Liver (tissue), 9 donors: ENCODE results near the gene GREM1. TPM values are rescaled to one million over a fixed set of nuclear protein-coding genes. Genes with fewer than 3 reads are reported as not detected.

Source experiments
- DNase-seq: peaks from one replicate; pipeline ENCODE4 v3.0.0-alpha.2; 2017; ENCODE audit warnings: low spot score
- H3K27ac ChIP-seq, 2 donors: one replicate each; pipeline ENCODE4 v1.7.0; 2013; ENCODE audit warnings: inconsistent platforms in 2 of 2, low read length in 2 of 2, control low read depth in 1 of 2, low read depth in 1 of 2, mild to moderate bottlenecking in 1 of 2
- H3K27me3 ChIP-seq, 4 donors: one replicate each; pipeline versions ENCODE4 v1.6.1 to v1.7.0; 2013; ENCODE audit warnings: low read length in 3 of 4, inconsistent platforms in 1 of 4, mild to moderate bottlenecking in 1 of 4, moderate library complexity in 1 of 4; ENCODE audit not compliant: control insufficient read depth in 4 of 4, insufficient read depth in 4 of 4
- H3K36me3 ChIP-seq, 4 donors: one replicate each; pipeline versions ENCODE4 v1.6.1 to v1.7.0; 2013; ENCODE audit warnings: low read length in 3 of 4, mild to moderate bottlenecking in 3 of 4, low read depth in 1 of 4, moderate library complexity in 1 of 4; ENCODE audit not compliant: control insufficient read depth in 4 of 4, insufficient read depth in 3 of 4
- H3K4me1 ChIP-seq, 4 donors: one replicate each; pipeline versions ENCODE4 v1.6.1 to v1.7.0; 2013; ENCODE audit warnings: low read length in 3 of 4, mild to moderate bottlenecking in 3 of 4, moderate library complexity in 1 of 4; ENCODE audit not compliant: control insufficient read depth in 4 of 4, insufficient read depth in 4 of 4
- H3K4me3 ChIP-seq, 3 donors: one replicate each; pipeline versions ENCODE4 v1.6.1 to v1.7.0; 2013; ENCODE audit warnings: low read length in 3 of 3, control low read depth in 1 of 3, low read depth in 1 of 3, mild to moderate bottlenecking in 1 of 3
- H3K9ac ChIP-seq, 2 donors: one replicate each; pipeline ENCODE4 v1.7.0; 2013; ENCODE audit warnings: low read length in 2 of 2, mild to moderate bottlenecking in 2 of 2, moderate library complexity in 2 of 2, control low read depth in 1 of 2, low read depth in 1 of 2
- H3K9me3 ChIP-seq, 4 donors: one replicate each; pipeline versions ENCODE4 v1.6.1 to v1.7.0; 2013; ENCODE audit warnings: low read length in 3 of 4; ENCODE audit not compliant: control insufficient read depth in 4 of 4
- EGR1 ChIP-seq, 2 donors: IDR thresholded peaks; 2 replicates each; pipeline ENCODE4 v1.6.1; 2016 to 2018; ENCODE audit warnings: antibody characterized with exemption in 2 of 2, low read depth in 2 of 2
- FOXA2 ChIP-seq: IDR thresholded peaks from 2 replicates; pipeline ENCODE4 v1.6.1; 2016; ENCODE audit warnings: antibody characterized with exemption
- GABPA ChIP-seq, 2 donors: IDR thresholded peaks in 1 of 2; conservative IDR thresholded peaks in 1 of 2; 2 replicates each; pipeline ENCODE4 v1.6.1; 2016; ENCODE audit warnings: antibody characterized with exemption in 2 of 2, mild to moderate bottlenecking in 1 of 2, moderate library complexity in 1 of 2
- HNF4A ChIP-seq, 2 donors: conservative IDR thresholded peaks; 2 replicates each; pipeline ENCODE4 v1.6.1; 2016; ENCODE audit warnings: antibody characterized with exemption in 2 of 2, mild to moderate bottlenecking in 2 of 2
- HNF4G ChIP-seq: IDR thresholded peaks from 2 replicates; pipeline ENCODE4 v1.6.1; 2016; ENCODE audit warnings: antibody characterized with exemption
- JUND ChIP-seq, 2 donors: IDR thresholded peaks; 2 replicates each; pipeline ENCODE4 v1.6.1; 2016; ENCODE audit warnings: antibody characterized with exemption in 2 of 2
- NR2F2 ChIP-seq: IDR thresholded peaks from 2 replicates; pipeline ENCODE4 v1.6.1; 2016; ENCODE audit warnings: antibody characterized with exemption
- RAD21 ChIP-seq, 2 donors: IDR thresholded peaks; 2 replicates each; pipeline ENCODE4 v1.6.1; 2016; ENCODE audit warnings: antibody characterized with exemption in 2 of 2, mild to moderate bottlenecking in 2 of 2
- RXRA ChIP-seq, 2 donors: IDR thresholded peaks; 2 replicates each; pipeline ENCODE4 v1.6.1; 2017 to 2018; ENCODE audit warnings: antibody characterized with exemption in 2 of 2, mild to moderate bottlenecking in 1 of 2
- SP1 ChIP-seq: IDR thresholded peaks from 2 replicates; pipeline ENCODE4 v1.6.1; 2018; ENCODE audit warnings: antibody characterized with exemption, mild to moderate bottlenecking
- TAF1 ChIP-seq: conservative IDR thresholded peaks from 2 replicates; pipeline ENCODE4 v1.6.1; 2016; ENCODE audit warnings: antibody characterized with exemption, mild to moderate bottlenecking
- YY1 ChIP-seq: IDR thresholded peaks from 2 replicates; pipeline ENCODE4 v1.6.1; 2016; ENCODE audit warnings: antibody characterized with exemption, mild to moderate bottlenecking
- WGBS: extraction: QIAGEN DNeasy Blood & Tissue Kit; methylation state at CpG from one replicate; pipeline ENCODE4 v1.1.7; 2013; 5-methylcytosine and 5-hydroxymethylcytosine counted together
- polyA plus RNA-seq, 2 donors: library from polyadenylated mRNA; stranded (reverse) in 1 of 2; unstranded in 1 of 2; fragments of 200-250 nt in 1 of 2; fragments of >200 nt in 1 of 2; fragmentation: Nextera tagmentation in 1 of 2; extraction: Ambion mirVana in 1 of 2; gene quantifications; one replicate each; pipeline versions ENCODE4 v1.2.1 to v1.2.3, GENCODE V29; 2013 to 2015
- total RNA-seq, 2 donors: library from RNA; depleted of rRNA; stranded (reverse); fragments of >200 nt; gene quantifications; one replicate each; pipeline ENCODE4 v1.2.3, GENCODE V29; 2014
- TF ChIP-seq, protein P1 (sequence below): fragments of 150-350 bp; IDR thresholded peaks from 2 replicates; pipeline ENCODE4 v1.5.1; 2017; ENCODE audit warnings: improper control_type of control experiment, low read depth, low read length; ENCODE audit not compliant: missing input control
- TF ChIP-seq, protein P2 (sequence below): IDR thresholded peaks from 2 replicates; pipeline ENCODE4 v1.6.1; 2016; ENCODE audit warnings: antibody characterized with exemption
- TF ChIP-seq, protein P3 (sequence below): IDR thresholded peaks from 2 replicates; pipeline ENCODE4 v1.6.1; 2016; ENCODE audit warnings: antibody characterized with exemption
- TF ChIP-seq, protein P4 (sequence below): IDR thresholded peaks from 2 replicates; pipeline ENCODE4 v1.6.1; 2016; ENCODE audit warnings: antibody characterized with exemption, mild to moderate bottlenecking
- TF ChIP-seq, protein P5 (sequence below): IDR thresholded peaks from 2 replicates; pipeline ENCODE4 v1.6.1; 2016; ENCODE audit warnings: antibody characterized with exemption
- donor health status: healthy.
- donor health status: healthy.
- donor health status: healthy.
- donor health status: healthy.
- donor health status: healthy.

The GREM1 gene
- total and polyA plus RNA-seq, 4 donors = under 0.01 to 1.6 (median 0.50) TPM

DNA sequence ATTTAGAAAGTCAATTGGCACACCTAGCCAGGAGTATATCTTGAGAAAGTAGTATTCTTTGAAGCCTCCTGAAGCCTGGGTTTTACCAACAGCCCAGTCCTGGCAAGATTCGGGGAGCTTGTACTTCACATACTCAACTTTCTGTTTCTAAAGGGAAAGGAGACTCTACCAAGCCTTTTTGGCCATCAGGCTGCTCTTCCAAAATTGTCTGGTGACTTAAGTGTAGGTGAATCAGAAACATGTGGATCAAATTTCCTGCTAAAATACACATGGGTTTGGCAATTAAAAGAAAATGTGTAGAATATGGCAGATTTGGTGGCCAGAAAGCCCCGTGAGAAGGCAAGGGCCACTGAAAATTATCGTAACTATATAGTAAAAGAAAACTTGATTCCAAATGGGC is 15.9 kb upstream of the GREM1 start:
- no peaks in the 10 kb centered on the region for H3K9me3 ChIP-seq
- no peak overlapping the region for H3K9ac ChIP-seq
- WGBS = 66% methylated on average over 3 of the region's 3 CpGs
- H3K36me3 ChIP-seq = no peaks in the 10 kb centered on the region
- H3K27me3 ChIP-seq = no peaks in the 10 kb centered on the region
- TF ChIP-seq FOXA2 (no peak), YY1 (no peak), EGR1 (IDR thresholded peaks at IDR 0.05; ENCODE audit: low read depth in 2 of 2) (no peak), RXRA (IDR thresholded peaks at IDR 0.05) (no peak), JUND (IDR thresholded peaks at IDR 0.05) (no peak), NR2F2 (no peak), RAD21 (IDR thresholded peaks at IDR 0.05) (no peak), TAF1 (no peak), SP1 (no peak), HNF4G (no peak), GABPA (IDR thresholded peaks at IDR 0.05 in 1 of 2, conservative IDR thresholded peaks at IDR 0.05 in 1 of 2) (no peak), HNF4A (conservative IDR thresholded peaks at IDR 0.05) (no peak)
- TF ChIP-seq, protein P1, sequence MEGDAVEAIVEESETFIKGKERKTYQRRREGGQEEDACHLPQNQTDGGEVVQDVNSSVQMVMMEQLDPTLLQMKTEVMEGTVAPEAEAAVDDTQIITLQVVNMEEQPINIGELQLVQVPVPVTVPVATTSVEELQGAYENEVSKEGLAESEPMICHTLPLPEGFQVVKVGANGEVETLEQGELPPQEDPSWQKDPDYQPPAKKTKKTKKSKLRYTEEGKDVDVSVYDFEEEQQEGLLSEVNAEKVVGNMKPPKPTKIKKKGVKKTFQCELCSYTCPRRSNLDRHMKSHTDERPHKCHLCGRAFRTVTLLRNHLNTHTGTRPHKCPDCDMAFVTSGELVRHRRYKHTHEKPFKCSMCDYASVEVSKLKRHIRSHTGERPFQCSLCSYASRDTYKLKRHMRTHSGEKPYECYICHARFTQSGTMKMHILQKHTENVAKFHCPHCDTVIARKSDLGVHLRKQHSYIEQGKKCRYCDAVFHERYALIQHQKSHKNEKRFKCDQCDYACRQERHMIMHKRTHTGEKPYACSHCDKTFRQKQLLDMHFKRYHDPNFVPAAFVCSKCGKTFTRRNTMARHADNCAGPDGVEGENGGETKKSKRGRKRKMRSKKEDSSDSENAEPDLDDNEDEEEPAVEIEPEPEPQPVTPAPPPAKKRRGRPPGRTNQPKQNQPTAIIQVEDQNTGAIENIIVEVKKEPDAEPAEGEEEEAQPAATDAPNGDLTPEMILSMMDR = no peak
- TF ChIP-seq, protein P2, sequence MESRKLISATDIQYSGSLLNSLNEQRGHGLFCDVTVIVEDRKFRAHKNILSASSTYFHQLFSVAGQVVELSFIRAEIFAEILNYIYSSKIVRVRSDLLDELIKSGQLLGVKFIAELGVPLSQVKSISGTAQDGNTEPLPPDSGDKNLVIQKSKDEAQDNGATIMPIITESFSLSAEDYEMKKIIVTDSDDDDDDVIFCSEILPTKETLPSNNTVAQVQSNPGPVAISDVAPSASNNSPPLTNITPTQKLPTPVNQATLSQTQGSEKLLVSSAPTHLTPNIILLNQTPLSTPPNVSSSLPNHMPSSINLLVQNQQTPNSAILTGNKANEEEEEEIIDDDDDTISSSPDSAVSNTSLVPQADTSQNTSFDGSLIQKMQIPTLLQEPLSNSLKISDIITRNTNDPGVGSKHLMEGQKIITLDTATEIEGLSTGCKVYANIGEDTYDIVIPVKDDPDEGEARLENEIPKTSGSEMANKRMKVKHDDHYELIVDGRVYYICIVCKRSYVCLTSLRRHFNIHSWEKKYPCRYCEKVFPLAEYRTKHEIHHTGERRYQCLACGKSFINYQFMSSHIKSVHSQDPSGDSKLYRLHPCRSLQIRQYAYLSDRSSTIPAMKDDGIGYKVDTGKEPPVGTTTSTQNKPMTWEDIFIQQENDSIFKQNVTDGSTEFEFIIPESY = no peak
- TF ChIP-seq, protein P3, sequence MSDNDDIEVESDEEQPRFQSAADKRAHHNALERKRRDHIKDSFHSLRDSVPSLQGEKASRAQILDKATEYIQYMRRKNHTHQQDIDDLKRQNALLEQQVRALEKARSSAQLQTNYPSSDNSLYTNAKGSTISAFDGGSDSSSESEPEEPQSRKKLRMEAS = no peak
- TF ChIP-seq, protein P4, sequence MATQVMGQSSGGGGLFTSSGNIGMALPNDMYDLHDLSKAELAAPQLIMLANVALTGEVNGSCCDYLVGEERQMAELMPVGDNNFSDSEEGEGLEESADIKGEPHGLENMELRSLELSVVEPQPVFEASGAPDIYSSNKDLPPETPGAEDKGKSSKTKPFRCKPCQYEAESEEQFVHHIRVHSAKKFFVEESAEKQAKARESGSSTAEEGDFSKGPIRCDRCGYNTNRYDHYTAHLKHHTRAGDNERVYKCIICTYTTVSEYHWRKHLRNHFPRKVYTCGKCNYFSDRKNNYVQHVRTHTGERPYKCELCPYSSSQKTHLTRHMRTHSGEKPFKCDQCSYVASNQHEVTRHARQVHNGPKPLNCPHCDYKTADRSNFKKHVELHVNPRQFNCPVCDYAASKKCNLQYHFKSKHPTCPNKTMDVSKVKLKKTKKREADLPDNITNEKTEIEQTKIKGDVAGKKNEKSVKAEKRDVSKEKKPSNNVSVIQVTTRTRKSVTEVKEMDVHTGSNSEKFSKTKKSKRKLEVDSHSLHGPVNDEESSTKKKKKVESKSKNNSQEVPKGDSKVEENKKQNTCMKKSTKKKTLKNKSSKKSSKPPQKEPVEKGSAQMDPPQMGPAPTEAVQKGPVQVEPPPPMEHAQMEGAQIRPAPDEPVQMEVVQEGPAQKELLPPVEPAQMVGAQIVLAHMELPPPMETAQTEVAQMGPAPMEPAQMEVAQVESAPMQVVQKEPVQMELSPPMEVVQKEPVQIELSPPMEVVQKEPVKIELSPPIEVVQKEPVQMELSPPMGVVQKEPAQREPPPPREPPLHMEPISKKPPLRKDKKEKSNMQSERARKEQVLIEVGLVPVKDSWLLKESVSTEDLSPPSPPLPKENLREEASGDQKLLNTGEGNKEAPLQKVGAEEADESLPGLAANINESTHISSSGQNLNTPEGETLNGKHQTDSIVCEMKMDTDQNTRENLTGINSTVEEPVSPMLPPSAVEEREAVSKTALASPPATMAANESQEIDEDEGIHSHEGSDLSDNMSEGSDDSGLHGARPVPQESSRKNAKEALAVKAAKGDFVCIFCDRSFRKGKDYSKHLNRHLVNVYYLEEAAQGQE = no peak
- TF ChIP-seq, protein P5, sequence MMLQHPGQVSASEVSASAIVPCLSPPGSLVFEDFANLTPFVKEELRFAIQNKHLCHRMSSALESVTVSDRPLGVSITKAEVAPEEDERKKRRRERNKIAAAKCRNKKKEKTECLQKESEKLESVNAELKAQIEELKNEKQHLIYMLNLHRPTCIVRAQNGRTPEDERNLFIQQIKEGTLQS = no peak
- DNase-seq = no peak
- no peak overlapping the region for H3K27ac ChIP-seq
- H3K4me1 ChIP-seq = peaks cover 0 to 14% (median 8%) of the 10 kb centered on the region in 4 donors
- no peak overlapping the region for H3K4me3 ChIP-seq
